ENCODE data around the gene ZNF451. TPM values are rescaled to one million over a fixed set of nuclear protein-coding genes. Genes with fewer than 3 reads are reported as not detected.

ZNF451 gene
- total and polyA plus RNA-seq, 2 donors (not counting 1 experiment from before 2014, with no cell fraction given): 25.9 to 86.3 TPM

DNA sequence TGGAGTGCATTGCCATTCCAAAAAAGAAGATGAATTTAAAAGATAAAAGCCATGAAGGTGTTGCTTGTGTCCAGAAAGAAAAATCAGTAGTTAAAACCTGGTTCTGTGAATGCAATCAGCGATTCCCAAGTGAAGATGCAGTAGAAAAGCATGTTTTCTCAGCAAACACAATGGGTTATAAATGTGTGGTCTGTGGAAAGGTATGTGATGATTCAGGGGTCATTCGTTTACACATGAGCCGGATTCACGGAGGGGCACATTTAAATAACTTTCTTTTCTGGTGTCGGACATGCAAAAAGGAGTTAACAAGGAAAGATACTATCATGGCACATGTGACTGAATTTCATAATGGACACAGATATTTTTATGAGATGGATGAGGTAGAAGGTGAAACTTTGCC lies 57.4 kb downstream of the ZNF451 start:
- peaks cover 1% of the 10 kb centered on the region for H3K9me3 Mint-ChIP-seq (ENCODE audit: insufficient read depth)
- H3K4me1 ChIP-seq (ENCODE audit: control insufficient read depth in 2 of 2, insufficient read depth in 2 of 2, low read length in 2 of 2): no peaks in the 10 kb centered on the region
- ATAC-seq (ENCODE audit: low read depth): no peak
- intact Hi-C loops (cut with micrococcal nuclease): no loop called here
- no peaks in the 10 kb centered on the region for H3K79me2 ChIP-seq (ENCODE audit: control insufficient read depth, insufficient read depth, low read length)
- H3K27ac Mint-ChIP-seq: no peak overlapping the region
- H3K27me3 Mint-ChIP-seq: no peaks in the 10 kb centered on the region
- peaks cover 0 to 5% (median 0%) of the 10 kb centered on the region in 3 donors for H3K9me3 ChIP-seq (ENCODE audit: control extremely low read depth in 1 of 3, control insufficient read depth in 2 of 3, insufficient read depth in 1 of 3, low read length in 2 of 3)
- H4K20me1 ChIP-seq (ENCODE audit: control insufficient read depth, insufficient read depth, low read length, poor library complexity, severe bottlenecking): no peaks in the 10 kb centered on the region
- peaks cover 10 to 32% of the 10 kb centered on the region in 2 experiments for H3K36me3 ChIP-seq (replicated peaks in 1 of 2; ENCODE audit: control extremely low read depth in 1 of 2, control insufficient read depth in 1 of 2, extremely low read depth in 1 of 2, insufficient read depth in 2 of 2, low read length in 1 of 2)
- no peak overlapping the region for H3K27ac ChIP-seq (ENCODE audit: low read length in 2 of 2)
- H3K4me2 ChIP-seq (replicated peaks; ENCODE audit: low read depth, low read length, poor library complexity, severe bottlenecking): no peak overlapping the region
- H3K4me3 ChIP-seq (ENCODE audit: control extremely low read depth in 1 of 5, extremely low read depth in 1 of 5, insufficient read depth in 1 of 5, low read depth in 2 of 5, low read length in 4 of 5): no peak overlapping the region
- ChIA-PET POLR2A (no interaction called here), CTCF (no interaction called here)
- H3K9ac ChIP-seq (ENCODE audit: low read length): no peak overlapping the region
- H3K4me3 Mint-ChIP-seq: no peak overlapping the region
- 90% methylated on average over 4 of the region's 5 CpGs for WGBS (ENCODE audit: insufficient coverage)
- no peak for DNase-seq
- no peaks in the 10 kb centered on the region for H3K4me1 Mint-ChIP-seq
- H2AFZ ChIP-seq (ENCODE audit: insufficient read depth, low read depth, low read length, poor library complexity, severe bottlenecking): no peak overlapping the region
- TF ChIP-seq EZH2 (IDR thresholded peaks at IDR 0.05; ENCODE audit: borderline replicate concordance, insufficient read depth, low read depth, low read length, poor library complexity, severe bottlenecking): no peak
- TF ChIP-seq, protein P1, sequence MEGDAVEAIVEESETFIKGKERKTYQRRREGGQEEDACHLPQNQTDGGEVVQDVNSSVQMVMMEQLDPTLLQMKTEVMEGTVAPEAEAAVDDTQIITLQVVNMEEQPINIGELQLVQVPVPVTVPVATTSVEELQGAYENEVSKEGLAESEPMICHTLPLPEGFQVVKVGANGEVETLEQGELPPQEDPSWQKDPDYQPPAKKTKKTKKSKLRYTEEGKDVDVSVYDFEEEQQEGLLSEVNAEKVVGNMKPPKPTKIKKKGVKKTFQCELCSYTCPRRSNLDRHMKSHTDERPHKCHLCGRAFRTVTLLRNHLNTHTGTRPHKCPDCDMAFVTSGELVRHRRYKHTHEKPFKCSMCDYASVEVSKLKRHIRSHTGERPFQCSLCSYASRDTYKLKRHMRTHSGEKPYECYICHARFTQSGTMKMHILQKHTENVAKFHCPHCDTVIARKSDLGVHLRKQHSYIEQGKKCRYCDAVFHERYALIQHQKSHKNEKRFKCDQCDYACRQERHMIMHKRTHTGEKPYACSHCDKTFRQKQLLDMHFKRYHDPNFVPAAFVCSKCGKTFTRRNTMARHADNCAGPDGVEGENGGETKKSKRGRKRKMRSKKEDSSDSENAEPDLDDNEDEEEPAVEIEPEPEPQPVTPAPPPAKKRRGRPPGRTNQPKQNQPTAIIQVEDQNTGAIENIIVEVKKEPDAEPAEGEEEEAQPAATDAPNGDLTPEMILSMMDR (IDR thresholded peaks at IDR 0.05): no peak
- no peaks in the 10 kb centered on the region for H3K27me3 ChIP-seq (replicated peaks in 1 of 4; ENCODE audit: control extremely low read depth in 1 of 4, control insufficient read depth in 3 of 4, insufficient read depth in 4 of 4, low read length in 3 of 4)

DNA sequence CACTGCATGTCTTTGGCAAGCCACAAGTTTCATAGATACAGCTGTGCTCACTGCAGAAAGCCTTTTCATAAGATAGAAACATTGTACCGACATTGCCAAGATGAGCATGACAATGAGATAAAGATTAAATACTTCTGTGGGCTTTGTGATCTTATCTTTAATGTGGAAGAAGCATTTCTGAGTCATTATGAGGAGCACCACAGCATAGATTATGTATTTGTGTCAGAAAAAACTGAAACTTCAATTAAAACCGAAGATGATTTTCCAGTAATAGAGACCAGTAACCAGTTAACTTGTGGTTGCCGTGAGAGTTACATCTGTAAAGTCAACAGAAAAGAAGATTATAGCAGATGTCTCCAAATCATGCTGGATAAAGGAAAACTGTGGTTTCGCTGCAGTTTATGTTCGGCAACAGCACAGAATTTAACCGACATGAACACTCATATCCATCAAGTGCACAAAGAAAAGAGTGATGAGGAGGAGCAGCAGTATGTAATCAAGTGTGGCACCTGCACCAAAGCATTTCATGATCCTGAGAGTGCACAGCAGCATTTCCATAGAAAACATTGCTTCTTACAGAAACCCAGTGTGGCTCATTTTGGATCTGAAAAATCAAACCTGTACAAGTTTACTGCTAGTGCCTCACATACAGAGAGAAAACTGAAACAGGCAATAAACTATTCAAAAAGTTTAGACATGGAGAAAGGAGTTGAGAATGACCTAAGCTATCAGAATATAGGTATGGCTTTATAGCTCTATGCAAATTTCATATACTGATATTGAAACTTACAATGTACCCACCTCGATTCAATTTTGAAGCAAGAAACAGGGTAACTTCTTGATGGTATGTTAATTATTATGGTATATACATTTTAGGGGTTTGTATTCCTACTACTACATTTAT lies 58.2 kb downstream of the ZNF451 start:
- no peak overlapping the region for H2AFZ ChIP-seq (ENCODE audit: insufficient read depth, low read depth, low read length, poor library complexity, severe bottlenecking)
- no peaks in the 10 kb centered on the region for H4K20me1 ChIP-seq (ENCODE audit: control insufficient read depth, insufficient read depth, low read length, poor library complexity, severe bottlenecking)
- Mint-ChIP-seq H3K27me3 (no peaks in the 10 kb centered on the region), H3K4me3 (no peak overlapping the region), H3K9me3 (ENCODE audit: insufficient read depth) (no peaks in the 10 kb centered on the region), H3K27ac (no peak overlapping the region), H3K4me1 (no peaks in the 10 kb centered on the region)
- no peak overlapping the region for H3K9ac ChIP-seq (ENCODE audit: low read length)
- no peaks in the 10 kb centered on the region for H3K4me1 ChIP-seq (ENCODE audit: control insufficient read depth in 2 of 2, insufficient read depth in 2 of 2, low read length in 2 of 2)
- ChIA-PET POLR2A (no interaction called here), CTCF (no interaction called here)
- no peaks in the 10 kb centered on the region for H3K27me3 ChIP-seq (replicated peaks in 1 of 4; ENCODE audit: control extremely low read depth in 1 of 4, control insufficient read depth in 3 of 4, insufficient read depth in 4 of 4, low read length in 3 of 4)
- intact Hi-C loops (cut with micrococcal nuclease): no loop called here
- H3K9me3 ChIP-seq (ENCODE audit: control extremely low read depth in 1 of 3, control insufficient read depth in 2 of 3, insufficient read depth in 1 of 3, low read length in 2 of 3): peaks cover 0 to 1% (median 0%) of the 10 kb centered on the region in 3 donors
- H3K4me2 ChIP-seq (replicated peaks; ENCODE audit: low read depth, low read length, poor library complexity, severe bottlenecking): no peak overlapping the region
- no peak for TF ChIP-seq EZH2 (IDR thresholded peaks at IDR 0.05; ENCODE audit: borderline replicate concordance, insufficient read depth, low read depth, low read length, poor library complexity, severe bottlenecking)
- TF ChIP-seq, protein P1 (IDR thresholded peaks at IDR 0.05): no peak
- no peak for DNase-seq
- WGBS (ENCODE audit: insufficient coverage): 80% methylated on average over 1 of the region's 7 CpGs
- peaks cover 10 to 35% of the 10 kb centered on the region in 2 experiments for H3K36me3 ChIP-seq (replicated peaks in 1 of 2; ENCODE audit: control extremely low read depth in 1 of 2, control insufficient read depth in 1 of 2, extremely low read depth in 1 of 2, insufficient read depth in 2 of 2, low read length in 1 of 2)
- no peak overlapping the region for H3K4me3 ChIP-seq (ENCODE audit: control extremely low read depth in 1 of 5, extremely low read depth in 1 of 5, insufficient read depth in 1 of 5, low read depth in 2 of 5, low read length in 4 of 5)
- no peak overlapping the region for H3K27ac ChIP-seq (ENCODE audit: low read length in 2 of 2)
- no peaks in the 10 kb centered on the region for H3K79me2 ChIP-seq (ENCODE audit: control insufficient read depth, insufficient read depth, low read length)
- ATAC-seq (ENCODE audit: low read depth): no peak

All from B cell (primary cell).